Diencephalon (tissue), 1 donor: ENCODE measurements around the gene ODAD3. TPM values are rescaled to one million over a fixed set of nuclear protein-coding genes. Genes with fewer than 3 reads are reported as not detected.

ENCODE experiments used
- small RNA-seq: library from RNA; depleted of rRNA; stranded (forward); fragments of <200 nt; gene quantifications from one replicate; pipeline ENCODE3, GENCODE V24; 2014
- total RNA-seq: library from RNA; depleted of rRNA; stranded (reverse); fragments of >200 nt; gene quantifications from one replicate; pipeline ENCODE4 v1.2.3, GENCODE V29; 2014

Gene ODAD3
- total RNA-seq = 2.8 TPM

GRCh38 chr19:11435057-11435832 is at the start of gene ODAD3, which contains the start of gene PRKCSH:
TSS of gene ODAD3 (minus strand) at chr19:11435121. CDS start at chr19:11435016, 105 bp downstream.
TSS of gene PRKCSH (plus strand) at chr19:11435635. CDS start at chr19:11436118, 483 bp downstream.

GRCh38 chr19:11480715-11481533 is 46.0 kb upstream of the ODAD3 start, which contains the start of gene ELAVL3:
TSS of gene ELAVL3 (minus strand) at chr19:11481046. CDS start at chr19:11480608, 438 bp downstream.

GRCh38 chr19:11418549-11419506 is 16.1 kb downstream of the ODAD3 start, which contains the start of gene RGL3:
TSS of gene RGL3 (minus strand) at chr19:11419314. CDS start at chr19:11419278, 36 bp downstream.

GRCh38 chr19:11374433-11375142 is 60.3 kb downstream of the ODAD3 start, which contains the start of gene SWSAP1:
TSS of gene SWSAP1 (plus strand) at chr19:11374666. CDS start at chr19:11374681, 15 bp downstream.

Small RNA genes within 50 kb of the gene (small RNA-seq; reads per million reads assigned to genes)
- not detected for gene RF00019

Other genes starting within 250 kb of the ODAD3 start
- 12.2 TPM for gene KANK2, start 237.6 kb downstream of the ODAD3 start, total RNA-seq
- not detected for gene ANGPTL8, start 195.5 kb downstream of the ODAD3 start, total RNA-seq
- gene DOCK6, start 172.6 kb downstream of the ODAD3 start, total RNA-seq = 3.7 TPM
- gene TSPAN16, start 139.0 kb downstream of the ODAD3 start, total RNA-seq = 0.46 TPM
- 28.8 TPM for gene RAB3D, start 95.5 kb downstream of the ODAD3 start, total RNA-seq
- 53.1 TPM for gene TMEM205, start 88.9 kb downstream of the ODAD3 start, total RNA-seq
- gene CCDC159, start 88.6 kb downstream of the ODAD3 start, total RNA-seq = 6.7 TPM
- 66.7 TPM for gene PLPPR2, start 79.7 kb downstream of the ODAD3 start, total RNA-seq
- 1.2 TPM for gene SWSAP1, start 60.5 kb downstream of the ODAD3 start, total RNA-seq
- gene EPOR, start 50.8 kb downstream of the ODAD3 start, total RNA-seq = 3.2 TPM
- gene RGL3, start 15.8 kb downstream of the ODAD3 start, total RNA-seq = not detected
- 53.1 TPM for gene PRKCSH, start 514 bp upstream of the ODAD3 start, total RNA-seq
- 118 TPM for gene ELAVL3, start 45.9 kb upstream of the ODAD3 start, total RNA-seq
- gene ZNF653, start 70.7 kb upstream of the ODAD3 start, total RNA-seq = 19.6 TPM
- 49.6 TPM for gene ECSIT, start 94.0 kb upstream of the ODAD3 start, total RNA-seq
- 0.46 TPM for gene CNN1, start 103.7 kb upstream of the ODAD3 start, total RNA-seq
- 22.8 TPM for gene ELOF1, start 124.1 kb upstream of the ODAD3 start, total RNA-seq
- gene ACP5, start 142.5 kb upstream of the ODAD3 start, total RNA-seq = 0.46 TPM
- 58.8 TPM for gene ZNF627, start 162.4 kb upstream of the ODAD3 start, total RNA-seq